RCC 7860 (cell line): ENCODE data around the gene CD164L2.
"Not testable (repeated sequence)": the region's sequence is repeated elsewhere in the genome, so short reads cannot be mapped to it uniquely, and the experiment has no call there.

Experiments used
- DNase-seq: peaks from one replicate; pipeline ENCODE4 v3.0.0-alpha.2; 2015; ENCODE audit warnings: low spot score
- FAIRE-seq: peaks from 2 replicates; lab custom pipeline; 2012; peaks lifted over from hg19 to GRCh38; lab: Jason Lieb, UNC

The CD164L2 gene

DNA sequence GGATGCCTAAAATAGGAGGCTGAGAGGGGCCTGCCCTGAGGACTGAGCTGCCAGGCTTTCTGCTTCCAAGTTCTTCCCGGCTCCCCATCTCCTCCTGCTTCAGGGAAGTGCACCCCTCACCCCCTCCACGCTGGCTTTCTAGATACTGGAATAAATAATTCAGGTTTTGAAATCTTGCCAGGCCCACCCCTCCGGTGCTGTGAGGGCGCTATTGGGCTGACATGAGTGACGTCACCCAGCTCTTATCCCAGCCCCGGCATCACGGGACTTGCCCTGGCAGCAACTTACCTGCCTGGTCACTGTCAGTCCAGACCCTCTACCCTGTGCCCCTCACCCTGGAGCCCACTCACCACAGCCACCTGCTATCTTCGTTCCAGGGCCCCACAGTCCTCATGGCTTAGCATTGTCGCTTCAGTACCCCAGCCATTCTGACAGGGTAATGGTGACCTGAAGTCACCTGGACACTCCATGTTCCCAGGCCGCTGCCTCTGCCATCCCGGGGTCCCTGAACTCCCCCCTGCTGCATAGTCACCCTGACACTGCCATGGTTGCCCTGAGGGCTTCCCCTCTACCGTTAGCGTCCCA is 8.5 kb upstream of the CD164L2 start:
- FAIRE-seq (no peak), DNase-seq (no peak)

- FAIRE-seq (no peak), DNase-seq (peak; percentile 32)
Measured at GRCh38 chr1:27388337-27389005, 5.3 kb upstream of the CD164L2 start.

GRCh38 chr1:27384797-27385196 is 1.7 kb upstream of the CD164L2 start:
- not testable (repeated sequence) for DNase-seq, FAIRE-seq

GRCh38 chr1:27383661-27384060 is 528 bp upstream of the CD164L2 start:
- DNase-seq (no peak), FAIRE-seq (no peak)

DNA sequence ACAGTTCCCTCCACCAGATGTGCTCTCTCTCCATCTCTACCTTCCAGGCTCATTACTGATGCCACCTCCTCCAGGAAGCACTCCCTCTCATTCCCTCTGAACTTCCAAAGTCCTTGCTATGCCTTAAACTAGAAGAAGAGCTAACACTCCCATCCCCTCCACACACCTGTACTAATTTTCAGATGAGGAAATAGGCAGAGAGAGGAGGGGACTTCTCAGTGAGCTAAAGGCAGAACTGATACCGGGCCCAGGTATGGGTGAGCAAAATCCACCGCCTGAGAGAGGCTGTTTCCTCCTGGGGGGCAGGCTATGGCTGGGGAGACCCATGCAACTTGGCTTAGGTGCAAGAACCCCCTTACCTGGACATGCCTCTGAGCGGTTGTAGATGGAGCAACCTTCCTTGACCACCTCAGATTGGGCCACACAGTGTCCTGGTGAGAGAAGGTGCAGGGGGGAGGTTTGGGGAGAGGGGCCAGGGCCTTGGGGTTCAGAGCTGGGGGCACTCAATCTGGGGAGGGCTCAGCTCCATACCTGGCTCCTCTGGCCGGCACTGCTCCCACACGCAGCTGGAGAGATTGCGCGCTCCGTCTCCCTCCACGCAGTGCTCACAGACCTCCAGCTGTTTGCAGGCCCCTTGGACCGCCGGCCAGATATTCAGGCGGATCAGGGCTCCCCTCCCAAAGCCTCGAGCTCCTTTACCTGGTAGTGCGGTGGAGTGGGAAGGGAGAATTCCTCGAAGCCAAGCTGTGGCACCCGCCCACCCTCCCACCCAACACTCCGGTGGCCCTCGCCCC is 967 bp downstream of the CD164L2 start:
- FAIRE-seq = no peak

GRCh38 chr1:27380766-27381733 is 2.1 kb downstream of the CD164L2 start:
- no peak for FAIRE-seq
- DNase-seq = no peak

More for the DNA sequence above, 967 bp downstream of the CD164L2 start:
- no peak for DNase-seq

DNA sequence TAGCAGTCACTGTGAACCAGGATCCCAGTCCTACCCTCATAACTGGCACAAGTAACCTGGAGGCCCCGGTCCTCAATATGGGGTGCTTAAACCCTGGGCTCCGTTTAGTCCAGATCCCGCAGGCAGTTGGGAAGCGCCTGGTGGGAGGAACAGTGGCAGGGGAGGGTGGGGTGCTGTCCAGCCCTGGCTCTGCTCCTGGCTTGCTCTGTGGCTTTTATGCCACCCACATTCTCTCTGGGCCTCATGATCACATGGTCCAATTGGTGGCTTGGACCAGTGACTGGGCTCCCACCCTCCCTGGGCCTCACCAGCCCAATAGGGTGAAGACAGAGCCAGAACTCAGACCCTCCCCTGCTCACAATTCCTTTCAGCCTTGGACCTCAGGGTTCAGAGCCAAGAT is 2.9 kb downstream of the CD164L2 start:
- no peak for DNase-seq
- FAIRE-seq = no peak

GRCh38 chr1:27379564-27380122 is 3.5 kb downstream of the CD164L2 start:
- DNase-seq = no peak
- FAIRE-seq = no peak

DNA sequence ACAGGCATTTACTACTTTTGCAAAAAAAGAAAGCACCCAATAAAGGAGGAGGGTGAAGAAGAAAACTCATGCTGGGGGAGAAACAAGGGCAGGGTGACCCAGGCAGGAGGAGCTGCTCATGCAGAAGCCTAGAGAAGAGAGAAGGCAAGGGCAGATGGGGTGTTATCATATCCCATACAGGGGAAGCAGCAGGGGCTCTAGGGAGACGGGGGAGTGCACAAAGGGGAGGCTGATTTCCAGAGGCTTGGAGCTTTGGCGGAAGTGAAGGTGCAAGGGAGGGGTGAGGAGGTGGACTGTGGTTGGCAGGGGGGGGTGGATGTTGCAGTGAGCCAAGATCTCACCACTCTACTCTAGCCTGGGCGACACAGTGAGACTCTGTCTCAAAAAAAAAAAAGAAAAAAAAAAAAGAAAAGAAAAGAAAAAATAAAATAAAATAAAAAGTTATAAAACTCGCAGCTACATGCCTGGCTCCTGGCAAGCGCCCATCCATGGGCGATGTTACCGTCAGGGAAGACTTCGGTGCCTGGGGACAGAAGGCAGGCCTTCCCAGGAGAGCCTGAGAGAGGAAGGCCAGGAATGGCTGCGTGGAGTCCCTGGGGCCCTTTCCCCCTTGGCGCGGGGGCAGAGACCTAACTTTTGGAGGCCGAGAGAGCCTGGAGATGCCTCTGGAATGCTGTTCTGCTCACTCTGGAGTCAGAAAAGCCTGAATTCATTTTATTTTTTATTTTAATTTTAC is 5.2 kb downstream of the CD164L2 start:
- FAIRE-seq (no peak), DNase-seq (no peak)

DNA sequence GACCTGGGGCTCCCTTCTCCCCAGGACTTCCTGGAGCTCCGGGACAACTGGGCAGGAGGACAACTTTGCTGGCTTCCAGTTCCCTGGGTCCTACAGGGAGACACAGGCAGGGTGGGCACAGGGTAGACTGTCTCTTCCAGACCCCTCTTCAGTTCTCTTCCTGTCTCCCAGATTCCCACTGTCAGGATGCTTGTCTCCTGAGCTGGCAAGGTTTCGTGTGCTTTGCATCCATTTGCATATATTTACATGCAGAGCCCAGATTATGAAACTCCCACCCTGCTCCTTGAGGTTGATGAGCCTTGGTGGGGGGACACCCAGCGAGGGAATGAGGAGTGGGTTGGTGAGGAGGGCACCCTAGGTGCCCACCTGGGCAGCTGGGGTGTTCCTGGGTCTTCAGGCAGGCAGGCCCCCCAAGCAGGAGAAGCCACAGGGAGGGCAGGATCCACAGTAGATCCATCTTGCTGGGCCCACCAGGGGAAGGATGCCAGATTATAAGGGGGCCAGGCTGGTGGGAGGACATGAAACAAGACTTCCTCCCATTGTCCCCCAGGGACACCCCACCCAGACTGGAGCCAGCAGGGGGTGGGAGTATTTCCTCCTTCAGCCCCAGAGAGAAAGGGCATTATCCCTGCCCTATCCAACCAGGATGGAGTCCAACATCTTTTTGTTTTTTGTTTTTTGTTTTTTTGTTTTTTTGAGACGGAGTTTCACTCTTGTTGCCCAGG is 8.6 kb downstream of the CD164L2 start, which contains the start of gene FCN3:
TSS of gene FCN3 (minus strand) at position 463 of the 725 bp plus-strand sequence. CDS start at position 457, 6 bp downstream.
- DNase-seq (no peak), FAIRE-seq (no peak)

DNA sequence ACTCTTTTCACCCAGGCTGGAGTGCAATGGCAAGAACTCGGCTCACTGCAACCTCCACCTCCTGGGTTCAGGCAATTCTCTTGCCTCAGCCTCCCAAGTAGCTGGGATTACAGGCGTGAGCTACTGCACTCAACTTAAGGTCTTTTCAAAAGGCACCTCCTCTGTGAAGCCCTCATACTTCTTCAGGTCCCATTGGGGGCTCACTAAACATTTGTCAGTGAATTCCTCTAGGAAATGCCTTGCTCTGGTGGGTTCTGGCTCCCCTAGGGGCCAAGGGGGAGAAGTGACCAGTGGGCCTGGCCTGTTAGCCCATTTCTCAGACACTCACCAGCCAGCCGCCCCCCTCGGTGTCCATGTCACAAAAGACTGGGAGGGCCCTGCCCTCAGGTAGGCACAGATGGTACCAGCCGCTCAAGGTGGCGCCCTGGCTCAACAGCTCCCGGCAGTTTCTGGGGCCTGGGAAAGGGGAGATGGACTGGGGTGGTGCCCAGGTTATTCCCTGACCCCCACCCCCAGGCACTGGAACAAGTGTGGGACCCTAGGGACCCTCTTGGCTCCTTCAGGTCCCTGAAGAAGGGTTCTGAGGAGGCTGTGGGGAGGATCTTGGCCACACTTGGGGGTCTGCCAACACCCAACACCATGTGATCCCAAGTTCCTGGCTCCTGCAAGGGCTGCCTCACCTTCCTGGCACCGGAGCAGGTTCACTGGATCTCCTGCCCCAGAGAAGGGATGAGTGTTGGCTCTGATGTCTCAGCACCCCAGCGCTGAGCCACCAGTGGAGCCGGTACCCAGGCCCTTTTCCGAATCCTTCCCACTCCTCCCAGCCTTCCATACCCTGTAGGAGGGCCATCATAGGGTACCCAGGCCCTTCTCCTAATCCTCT is 10.1 kb downstream of the CD164L2 start:
- DNase-seq (peak; percentile 31), FAIRE-seq (no peak)

DNA sequence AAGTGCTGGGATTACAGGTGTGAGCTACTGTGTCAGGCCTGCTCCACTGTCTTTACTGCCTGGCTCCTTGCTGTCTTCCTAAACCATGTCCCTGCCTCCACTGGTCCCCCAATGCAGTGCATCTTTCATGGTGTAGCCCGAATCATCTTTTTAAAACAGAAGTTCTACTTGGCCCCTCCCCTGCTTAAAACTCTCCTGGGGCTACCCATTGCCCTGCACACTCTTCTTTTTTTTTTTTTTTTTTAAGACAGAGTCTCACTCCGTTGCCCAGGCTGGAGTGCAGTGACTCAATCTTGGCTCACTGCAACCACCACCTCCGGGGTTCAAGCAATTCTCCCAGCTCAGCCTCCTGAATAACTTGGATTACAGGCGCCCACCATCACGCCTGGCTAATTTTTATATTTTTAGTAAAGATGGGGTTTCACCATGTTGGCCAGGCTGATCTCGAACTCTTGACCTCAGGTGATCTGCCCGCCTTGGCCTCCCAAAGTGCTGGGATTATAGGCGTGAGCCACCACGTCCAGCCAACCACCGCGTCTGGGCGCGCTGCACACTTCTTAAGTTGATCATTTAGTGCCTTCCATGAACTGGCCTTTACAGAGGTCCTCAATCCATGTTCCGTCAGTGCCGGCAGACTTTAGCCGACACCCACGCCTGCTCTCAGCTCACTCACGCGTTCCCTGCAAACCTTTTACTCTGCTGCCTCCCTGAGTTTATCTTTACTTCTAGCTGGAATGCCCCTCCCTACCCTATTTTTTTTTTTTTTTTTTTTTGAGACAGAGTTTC is 10.9 kb downstream of the CD164L2 start:
- FAIRE-seq = peak; percentile 72
- DNase-seq = peak; percentile 82

DNA sequence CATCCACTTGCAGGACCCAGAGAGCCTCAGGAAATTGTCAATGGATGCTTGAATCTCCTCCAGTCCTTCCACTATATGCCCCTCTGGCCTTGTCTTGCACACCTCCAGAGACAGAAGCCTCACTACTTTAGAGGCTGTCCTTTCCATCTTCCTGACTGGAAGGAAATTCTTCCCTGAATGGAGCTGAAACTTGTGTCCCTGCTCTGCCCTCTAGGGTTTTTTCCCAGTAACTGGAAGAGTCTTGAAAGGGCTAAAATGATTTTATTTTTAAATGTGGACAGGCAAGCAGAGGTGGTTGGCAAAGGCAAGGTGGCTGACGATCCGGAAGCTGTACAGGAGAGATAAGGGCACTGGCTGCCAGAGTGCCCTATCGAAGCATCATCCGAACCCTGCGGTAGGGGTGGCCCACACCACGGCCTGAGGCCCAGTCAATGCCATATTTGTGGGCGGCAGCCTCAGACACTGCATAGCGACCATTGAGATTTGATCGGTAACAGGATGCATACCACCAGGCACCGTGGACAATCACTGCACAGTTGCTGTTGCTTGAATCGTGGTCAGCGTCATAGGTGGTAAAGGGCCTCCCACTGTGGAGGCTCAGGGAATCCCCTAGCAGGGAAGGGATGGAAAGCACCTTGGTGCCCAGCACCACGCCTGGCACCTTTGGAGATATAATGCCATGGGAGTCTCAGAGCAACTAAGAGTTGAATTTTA is 14.1 kb downstream of the CD164L2 start:
- FAIRE-seq = no peak
- no peak for DNase-seq

DNA sequence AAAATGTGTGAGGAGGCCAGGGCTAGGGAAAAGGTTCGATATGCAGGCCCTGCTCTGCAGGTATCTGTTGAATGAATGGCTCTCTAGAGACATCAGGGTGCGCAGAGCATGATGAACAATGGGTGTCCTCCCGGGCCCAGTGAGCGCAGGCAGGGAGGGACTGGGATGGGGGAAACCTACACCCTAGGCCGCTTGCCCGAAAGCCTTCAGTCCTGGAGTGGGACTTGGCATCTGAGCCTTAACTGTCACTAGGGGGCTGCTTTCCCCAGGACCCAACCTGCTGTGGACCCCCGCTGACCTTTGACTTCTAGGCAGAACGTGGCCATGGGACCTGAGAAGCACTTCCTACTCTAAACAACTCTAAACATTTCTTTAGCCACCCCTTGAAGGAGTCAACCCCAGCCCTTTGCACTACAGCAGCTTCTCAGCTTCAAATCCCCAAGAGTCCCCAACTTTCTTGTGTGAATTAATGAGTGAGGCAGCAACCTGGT is 15.9 kb downstream of the CD164L2 start:
- FAIRE-seq (no peak), DNase-seq (no peak)

DNA sequence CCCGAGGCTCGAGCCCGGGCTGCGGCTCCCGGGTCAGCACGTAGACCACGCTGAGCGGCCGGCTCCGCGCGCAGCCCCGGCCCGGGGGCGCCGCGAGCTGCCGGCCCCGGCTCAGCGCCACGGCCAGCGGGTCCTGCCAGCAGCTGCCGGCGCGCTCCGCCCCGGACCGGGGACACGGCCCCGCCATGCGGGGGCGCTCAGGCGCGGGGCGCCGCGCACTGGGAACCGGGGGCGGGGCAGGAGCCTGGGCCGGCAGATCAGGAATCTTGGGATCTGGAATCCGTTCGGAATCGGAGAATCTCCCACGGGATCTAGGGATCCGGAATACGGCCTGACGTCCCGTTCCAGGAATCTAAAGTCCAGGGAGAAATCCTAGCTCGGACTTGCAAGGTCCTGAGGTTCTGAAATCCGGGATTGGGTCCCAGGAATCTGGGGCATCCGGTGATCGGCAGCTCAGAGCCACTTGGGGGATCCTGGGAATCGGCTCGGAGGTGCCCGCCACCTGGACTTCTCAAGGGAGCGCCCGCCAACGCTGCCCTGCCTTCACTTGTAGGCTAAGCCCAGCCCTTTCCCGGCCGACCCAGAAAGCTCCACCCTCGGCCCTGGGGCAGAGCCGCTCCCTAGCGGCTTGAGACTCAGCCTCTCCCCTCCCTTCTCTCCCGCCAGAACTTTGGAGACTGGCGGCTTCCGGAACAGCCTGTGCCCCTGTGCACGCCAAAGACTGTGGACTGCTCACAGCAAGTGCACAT is 16.5 kb downstream of the CD164L2 start, which contains the start of gene MAP3K6:
TSS of gene MAP3K6 (minus strand) at position 551 of the 749 bp plus-strand sequence. CDS start at position 187, 364 bp downstream.
- no peak for FAIRE-seq
- peak; percentile 65 for DNase-seq

DNA sequence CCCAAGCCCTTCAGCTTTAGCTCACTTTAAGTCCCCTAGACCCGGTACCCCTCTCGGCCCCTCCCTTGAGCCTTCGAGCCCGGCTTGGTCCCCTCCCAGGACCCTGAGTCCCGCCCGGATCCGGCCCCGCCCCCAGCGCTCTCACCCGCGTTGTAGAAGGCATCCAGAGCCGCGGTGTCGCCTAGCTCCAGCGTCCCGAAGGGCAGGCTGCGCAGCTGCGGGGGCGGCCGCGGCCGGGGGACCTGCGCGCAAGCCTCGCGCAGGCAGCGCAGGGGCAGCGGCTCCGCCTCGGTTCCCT is 17.1 kb downstream of the CD164L2 start:
- no peak for FAIRE-seq
- DNase-seq = peak; percentile 63
